HCT116 (cell line): ENCODE measurements around the gene USP47. TPM values are rescaled to one million over a fixed set of nuclear protein-coding genes. Genes with fewer than 3 reads are reported as not detected.

Experiments
- ATAC-seq: fragments of 200-7000 bp; cut with Tn5 transposase; 2 replicates; pipeline ENCODE4 v1.9.1; 2020; ENCODE audit warnings: mild to moderate bottlenecking, moderate library complexity
- BruUV-seq: library from RNA; stranded (reverse); fragments of 400-500 nt; replicated peaks from 2 replicates; lab custom pipeline; 2021; lab: Mats Ljungman, UMichigan
- CTCF ChIA-PET: fragments of 300-600 bp; sonication (Branson Sonifier 250); formaldehyde crosslinking; loops from one replicate; lab custom pipeline; 2021; ENCODE audit warnings: antibody characterized with exemption; lab: Charles Lee
- POLR2A ChIA-PET: fragments of 300-600, 350-600 bp; sonication (Branson Sonifier 250); formaldehyde crosslinking; loops from one replicate; lab custom pipeline; 2021; ENCODE audit warnings: antibody characterized with exemption; lab: Charles Lee
- RAD21 ChIA-PET, 2 experiments: fragments of 300-600 bp; sonication (Branson Sonifier 250); formaldehyde crosslinking; loops; one replicate each; lab custom pipeline; 2023; ENCODE audit warnings: low total read pairs in 2 of 2; ENCODE audit not compliant: uncharacterized antibody in 2 of 2, unreplicated experiment in 2 of 2, low non-redundant PET in 1 of 2; lab: Charles Lee
- DNase-seq: peaks from one replicate; pipeline ENCODE4 v3.0.0-alpha.2; 2010; ENCODE audit warnings: low read depth, low spot score
- H2AFZ ChIP-seq: fragments of 200-600 bp; shearing (Covaris generic), sonication (generic); 2 replicates; pipeline ENCODE4 v1.6.1; 2017; ENCODE audit warnings: low read depth, mixed run types, mixed read lengths, antibody characterized with exemption, low read length; ENCODE audit not compliant: poor library complexity, severe bottlenecking
- H3K27ac ChIP-seq: 2 replicates; pipeline ENCODE4 v1.5.1; 2012; ENCODE audit warnings: low read depth, low read length
- H3K27me3 ChIP-seq: fragments of 200-600 bp; sonication (generic); 2 replicates; pipeline ENCODE4 v1.6.1; 2016; ENCODE audit warnings: mixed run types, low read length, mixed read lengths; ENCODE audit not compliant: insufficient read depth
- H3K36me3 ChIP-seq, 2 experiments: fragments of 200-500 bp in 1 of 2; fragments of 200-600 bp in 1 of 2; sonication (Bioruptor generic) in 1 of 2; sonication (generic) in 1 of 2; 2 replicates each; pipeline versions ENCODE4 v1.5.1 to v1.6.1; 2014 to 2016; ENCODE audit warnings: low read length in 2 of 2, inconsistent platforms in 1 of 2, mixed read lengths in 1 of 2, mixed run types in 1 of 2; ENCODE audit not compliant: insufficient read depth in 2 of 2, control insufficient read depth in 1 of 2
- H3K4me1 ChIP-seq, 2 experiments: fragments of 200-600 bp in 1 of 2; sonication (generic) in 1 of 2; 2 replicates each; pipeline versions ENCODE4 v1.5.1 to v1.6.1; 2012 to 2017; ENCODE audit warnings: low read length in 2 of 2, inconsistent platforms in 1 of 2, mild to moderate bottlenecking in 1 of 2, mixed read lengths in 1 of 2, mixed run types in 1 of 2, moderate library complexity in 1 of 2; ENCODE audit not compliant: insufficient read depth in 2 of 2, control insufficient read depth in 1 of 2
- H3K4me2 ChIP-seq: fragments of 200-600 bp; sonication (generic); 2 replicates; pipeline ENCODE4 v1.6.1; 2017; ENCODE audit warnings: mixed run types, low read length, mixed read lengths
- H3K4me3 ChIP-seq, 2 experiments: fragments of 200-600 bp in 1 of 2; sonication (generic) in 1 of 2; replicated peaks in 1 of 2; 2 replicates each; pipeline ENCODE4 v1.5.1; 2011 to 2016; ENCODE audit warnings: low read length in 2 of 2, control low read depth in 1 of 2, low read depth in 1 of 2, mild to moderate bottlenecking in 1 of 2, mixed read lengths in 1 of 2, mixed run types in 1 of 2
- H3K79me2 ChIP-seq: fragments of 200-600 bp; sonication (generic); 2 replicates; pipeline ENCODE4 v1.6.1; 2017; ENCODE audit warnings: mild to moderate bottlenecking, mixed run types, low read length, moderate library complexity, mixed read lengths; ENCODE audit not compliant: insufficient read depth
- H3K9ac ChIP-seq: fragments of 200-600 bp; sonication (generic); 2 replicates; pipeline ENCODE4 v1.6.1; 2016; ENCODE audit warnings: low read length, mixed read lengths
- H3K9me2 ChIP-seq: fragments of 200-600 bp; sonication (generic), shearing (Covaris generic); 2 replicates; pipeline ENCODE4 v1.6.1; 2017; ENCODE audit warnings: mixed run types, mild to moderate bottlenecking, moderate library complexity; ENCODE audit not compliant: insufficient read depth
- H3K9me3 ChIP-seq, 2 experiments: fragments of 200-500 bp in 1 of 2; fragments of 200-600 bp in 1 of 2; sonication (Bioruptor generic) in 1 of 2; sonication (generic) in 1 of 2; 2 replicates each; pipeline ENCODE4 v1.6.1; 2014 to 2017; ENCODE audit warnings: low read length in 2 of 2, mixed read lengths in 2 of 2, inconsistent platforms in 1 of 2, low read depth in 1 of 2, mild to moderate bottlenecking in 1 of 2, mixed run types in 1 of 2, moderate library complexity in 1 of 2; ENCODE audit not compliant: control insufficient read depth in 1 of 2, insufficient read depth in 1 of 2
- H4K20me1 ChIP-seq: fragments of 200-600 bp; sonication (generic), shearing (Covaris generic); 2 replicates; pipeline ENCODE4 v1.6.1; 2017; ENCODE audit warnings: mixed run types, mild to moderate bottlenecking, moderate library complexity; ENCODE audit not compliant: insufficient read depth
- ATF3 ChIP-seq: IDR thresholded peaks from 2 replicates; pipeline ENCODE4 v1.6.1; 2012
- CBX3 ChIP-seq: IDR thresholded peaks from 2 replicates; pipeline ENCODE4 v1.6.1; 2012; ENCODE audit warnings: low read depth
- CEBPB ChIP-seq: IDR thresholded peaks from 2 replicates; pipeline ENCODE4 v1.6.1; 2012; ENCODE audit warnings: low read depth
- EGR1 ChIP-seq: IDR thresholded peaks from 2 replicates; pipeline ENCODE4 v1.6.1; 2012; ENCODE audit warnings: low read depth
- EZH2 ChIP-seq: fragments of 200-600 bp; sonication (generic); IDR thresholded peaks from 2 replicates; pipeline ENCODE4 v1.6.1; 2017; ENCODE audit warnings: antibody characterized with exemption, mixed run types
- FOSL1 ChIP-seq: IDR thresholded peaks from 2 replicates; pipeline ENCODE4 v1.6.1; 2012; ENCODE audit warnings: low read depth
- POLR2A ChIP-seq: IDR thresholded peaks from 2 replicates; pipeline ENCODE4 v1.7.0; 2011; ENCODE audit warnings: borderline replicate concordance; ENCODE audit not compliant: insufficient read depth, insufficient read length; ENCODE audit errors: extremely low read depth
- POLR2AphosphoS5 ChIP-seq: IDR thresholded peaks from 2 replicates; pipeline ENCODE4 v1.6.1; 2011; ENCODE audit warnings: mild to moderate bottlenecking, low read depth, low read length, moderate library complexity
- RAD21 ChIP-seq: IDR thresholded peaks from 2 replicates; pipeline ENCODE4 v1.6.1; 2012; ENCODE audit warnings: low read depth, mild to moderate bottlenecking
- SRF ChIP-seq: IDR thresholded peaks from 2 replicates; pipeline ENCODE4 v1.6.1; 2012; ENCODE audit warnings: low read depth
- TCF7L2 ChIP-seq: IDR thresholded peaks from 2 replicates; pipeline ENCODE4 v1.7.0; 2011; ENCODE audit warnings: borderline replicate concordance, inconsistent platforms; ENCODE audit not compliant: insufficient read depth, insufficient read length; ENCODE audit errors: extremely low read depth
- YY1 ChIP-seq: IDR thresholded peaks from 2 replicates; pipeline ENCODE4 v1.6.1; 2011; ENCODE audit warnings: low read length, low read depth, moderate library complexity, mild to moderate bottlenecking; ENCODE audit not compliant: insufficient replicate concordance; ENCODE audit errors: extremely low read depth
- ZNF274 ChIP-seq: fragments of 200-500 bp; sonication (Bioruptor generic); IDR thresholded peaks from 2 replicates; pipeline ENCODE4 v1.6.1; 2014; ENCODE audit warnings: mild to moderate bottlenecking, low read depth, low read length, inconsistent platforms
- intact Hi-C: fragments of 100-400 bp; cut with micrococcal nuclease; formaldehyde crosslinking; loops from 2 replicates; pipeline ENCODE4 v1.10.0; 2022
- total RNA-seq: library from RNA; stranded (reverse); gene quantifications from one replicate; pipeline ENCODE4 v1.2.1, GENCODE V29; 2021; ENCODE audit not compliant: unreplicated experiment

Gene USP47
- total RNA-seq, 1 experiment from 2014 or later, result 18.9 TPM

DNA sequence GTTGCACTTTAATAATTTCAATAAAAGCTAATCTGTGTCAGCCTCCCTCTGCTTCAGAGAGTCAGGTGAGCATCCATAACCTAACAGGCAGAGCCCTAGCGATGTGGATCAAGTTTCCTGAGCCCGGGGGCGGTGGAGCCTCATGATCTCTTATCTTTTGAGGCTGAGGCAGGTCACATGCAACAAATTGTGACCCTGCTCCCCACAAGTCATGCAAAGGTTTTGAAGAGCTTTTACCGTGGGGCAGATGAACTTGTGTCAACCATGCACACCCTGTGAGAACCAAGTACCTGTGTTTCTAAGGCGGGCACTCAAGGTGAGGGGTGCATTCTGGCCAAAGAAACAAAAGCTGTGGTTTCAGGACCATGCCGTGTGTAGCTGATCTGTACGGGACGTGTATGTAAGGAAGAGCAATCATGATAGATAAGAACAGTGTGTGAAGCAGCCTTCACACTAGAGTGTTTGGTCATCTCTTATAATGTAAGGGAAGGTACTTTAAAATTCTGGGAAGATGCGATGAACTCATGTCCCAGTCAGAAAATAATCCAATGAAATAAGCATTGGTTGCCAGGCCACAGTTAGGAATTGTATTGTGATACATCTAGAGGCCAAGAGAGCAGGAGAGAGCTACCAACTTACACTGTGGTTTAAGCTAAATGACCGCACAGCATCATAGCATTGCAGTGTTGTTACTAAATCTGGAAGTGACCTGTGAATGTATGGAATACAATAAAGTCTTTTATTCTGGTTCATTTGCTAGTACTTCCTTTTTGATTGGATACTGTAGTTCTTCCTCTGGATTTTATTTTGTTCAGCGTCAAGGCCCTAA lies 116.8 kb downstream of the USP47 start:
- Histone ChIP-seq H3K4me3 (no peak overlapping the region), H3K9me3 (no peaks in the 10 kb centered on the region), H4K20me1 (no peaks in the 10 kb centered on the region), H3K27ac (no peak overlapping the region), H3K27me3 (no peaks in the 10 kb centered on the region), H3K4me1 (no peaks in the 10 kb centered on the region), H3K9ac (no peak overlapping the region), H2AFZ (no peak overlapping the region), H3K79me2 (no peaks in the 10 kb centered on the region), H3K4me2 (no peak overlapping the region), H3K9me2 (no peaks in the 10 kb centered on the region), H3K36me3 (peaks cover 15% of the 10 kb centered on the region in 2 experiments)
- ChIA-PET POLR2A (no interaction called here), CTCF (interaction anchor here (0.7 to 1.6 kb wide), 2 partner anchors 8 to 27 kb away, joined by 3 to 13 read pairs; no protein-coding TSS in a partner anchor), RAD21 (no interaction called here)
- DNase-seq (no peak), ATAC-seq (no peak)
- no TSS peak for BruUV-seq
- intact Hi-C loops, result no loop called here
- no peak for TF ChIP-seq FOSL1
- no peak for TF ChIP-seq POLR2AphosphoS5
- TF ChIP-seq SRF, result no peak
- TF ChIP-seq CBX3, result no peak
- no peak for TF ChIP-seq RAD21
- TF ChIP-seq EGR1, result no peak
- TF ChIP-seq ATF3, result no peak
- no peak for TF ChIP-seq POLR2A

GRCh38 chr11:11959601-11960000 lies 117.8 kb downstream of the USP47 start:
- CTCF ChIA-PET, result no interaction called here

More at GRCh38 chr11:11959601-11960000, 117.8 kb downstream of the USP47 start:
- Histone ChIP-seq H3K27ac (no peak overlapping the region), H3K4me1 (no peaks in the 10 kb centered on the region), H3K4me3 (no peak overlapping the region), H3K9me3 (no peaks in the 10 kb centered on the region), H3K4me2 (no peak overlapping the region), H3K9me2 (no peaks in the 10 kb centered on the region), H3K36me3 (peaks cover 14 to 15% of the 10 kb centered on the region in 2 experiments), H3K9ac (no peak overlapping the region), H2AFZ (no peak overlapping the region), H3K79me2 (no peaks in the 10 kb centered on the region), H3K27me3 (no peaks in the 10 kb centered on the region), H4K20me1 (no peaks in the 10 kb centered on the region)
- RAD21 ChIA-PET, result no interaction called here
- no peak for ATAC-seq
- no peak for DNase-seq
- POLR2A ChIA-PET, result no interaction called here
- no TSS peak for BruUV-seq
- TF ChIP-seq CEBPB (no peak), CBX3 (no peak), TCF7L2 (no peak), YY1 (no peak), EZH2 (no peak), ZNF274 (no peak), EGR1 (no peak)
- intact Hi-C loops, result no loop called here
